SJCRH30 (cell line): ENCODE measurements around the gene BTK. TPM values are rescaled to one million over a fixed set of nuclear protein-coding genes. Genes with fewer than 3 reads are reported as not detected.
A peak's percentile ranks its signal among the peaks of the same experiment; 100 is the strongest.

Experiments used
- DNase-seq, 2 experiments: peaks; one replicate each; pipeline ENCODE4 v3.0.0-alpha.2; 2015 to 2020
- H3K27ac ChIP-seq: fragments of 250-450 bp; sonication (Bioruptor Pico); 2 replicates; pipeline ENCODE4 v1.5.1; 2020; ENCODE audit warnings: mild to moderate bottlenecking, moderate library complexity
- H3K27me3 ChIP-seq: fragments of 250-450 bp; sonication (Bioruptor Pico); 2 replicates; pipeline ENCODE4 v1.5.1; 2020; ENCODE audit warnings: mild to moderate bottlenecking, moderate library complexity
- H3K36me3 ChIP-seq: fragments of 250-450 bp; sonication (Bioruptor Pico); 2 replicates; pipeline ENCODE4 v1.5.1; 2020; ENCODE audit warnings: mild to moderate bottlenecking, moderate library complexity
- H3K4me1 ChIP-seq: fragments of 250-450 bp; sonication (Bioruptor Pico); 2 replicates; pipeline ENCODE4 v1.5.1; 2020; ENCODE audit warnings: mild to moderate bottlenecking, moderate library complexity
- H3K4me3 ChIP-seq: fragments of 250-450 bp; sonication (Bioruptor Pico); 2 replicates; pipeline ENCODE4 v1.5.1; 2020; ENCODE audit warnings: mild to moderate bottlenecking, moderate library complexity
- H3K9me3 ChIP-seq: fragments of 250-450 bp; sonication (Bioruptor Pico); replicated peaks from 2 replicates; pipeline ENCODE4 v1.5.1; 2020; ENCODE audit warnings: mild to moderate bottlenecking, moderate library complexity
- total RNA-seq: library from RNA; depleted of rRNA; stranded (reverse); fragments of >200 nt; shearing (Covaris generic); gene quantifications from 2 replicates; pipeline ENCODE4 v1.2.3, GENCODE V29; 2014

Gene BTK
- total RNA-seq, 1 experiment from 2014 or later, result not detected

GRCh38 chrX:101383679-101384205 lies 2.2 kb downstream of the BTK start:
- H3K36me3 ChIP-seq, result no peaks in the 10 kb centered on the region
- no peaks in the 10 kb centered on the region for H3K4me1 ChIP-seq
- no peak overlapping the region for H3K4me3 ChIP-seq
- no peak overlapping the region for H3K27ac ChIP-seq
- no peaks in the 10 kb centered on the region for H3K27me3 ChIP-seq
- DNase-seq, result no peak
- no peaks in the 10 kb centered on the region for H3K9me3 ChIP-seq

- Histone ChIP-seq H3K4me3 (no peak overlapping the region), H3K4me1 (no peaks in the 10 kb centered on the region), H3K9me3 (no peaks in the 10 kb centered on the region), H3K36me3 (no peaks in the 10 kb centered on the region), H3K27me3 (no peaks in the 10 kb centered on the region), H3K27ac (no peak overlapping the region)
- no peak for DNase-seq
Observed at GRCh38 chrX:101377547-101377946, 8.4 kb downstream of the BTK start.

GRCh38 chrX:101370888-101371504 lies 15.0 kb downstream of the BTK start:
- no peaks in the 10 kb centered on the region for H3K9me3 ChIP-seq
- no peak overlapping the region for H3K4me3 ChIP-seq
- no peak overlapping the region for H3K27ac ChIP-seq
- H3K4me1 ChIP-seq, result no peaks in the 10 kb centered on the region
- no peaks in the 10 kb centered on the region for H3K36me3 ChIP-seq
- no peaks in the 10 kb centered on the region for H3K27me3 ChIP-seq
- DNase-seq, result no peak

GRCh38 chrX:101369687-101370086 lies 16.3 kb downstream of the BTK start:
- H3K4me1 ChIP-seq, result no peaks in the 10 kb centered on the region
- no peak overlapping the region for H3K4me3 ChIP-seq
- H3K9me3 ChIP-seq, result no peaks in the 10 kb centered on the region
- no peak overlapping the region for H3K27ac ChIP-seq
- no peak for DNase-seq
- no peaks in the 10 kb centered on the region for H3K36me3 ChIP-seq
- H3K27me3 ChIP-seq, result no peaks in the 10 kb centered on the region

- Histone ChIP-seq H3K9me3 (no peaks in the 10 kb centered on the region), H3K27ac (no peak overlapping the region), H3K36me3 (no peaks in the 10 kb centered on the region), H3K4me3 (no peak overlapping the region), H3K4me1 (no peaks in the 10 kb centered on the region), H3K27me3 (no peaks in the 10 kb centered on the region)
- no peak for DNase-seq
Observed at GRCh38 chrX:101368800-101369199, 17.2 kb downstream of the BTK start.

- no peaks in the 10 kb centered on the region for H3K9me3 ChIP-seq
- H3K4me1 ChIP-seq, result no peaks in the 10 kb centered on the region
- H3K27ac ChIP-seq, result no peak overlapping the region
- no peak for DNase-seq
- H3K36me3 ChIP-seq, result no peaks in the 10 kb centered on the region
- H3K4me3 ChIP-seq, result no peak overlapping the region
- H3K27me3 ChIP-seq, result no peaks in the 10 kb centered on the region
Observed at GRCh38 chrX:101365301-101365795, 20.6 kb downstream of the BTK start.

- Histone ChIP-seq H3K27me3 (no peaks in the 10 kb centered on the region), H3K4me3 (no peak overlapping the region), H3K36me3 (no peaks in the 10 kb centered on the region), H3K9me3 (no peaks in the 10 kb centered on the region), H3K4me1 (no peaks in the 10 kb centered on the region), H3K27ac (no peak overlapping the region)
- no peak for DNase-seq
Observed at GRCh38 chrX:101362757-101363156, 23.2 kb downstream of the BTK start.

GRCh38 chrX:101362116-101362515 lies 23.9 kb downstream of the BTK start:
- DNase-seq, result no peak
- Histone ChIP-seq H3K9me3 (no peaks in the 10 kb centered on the region), H3K27me3 (no peaks in the 10 kb centered on the region), H3K27ac (no peak overlapping the region), H3K36me3 (no peaks in the 10 kb centered on the region), H3K4me3 (no peak overlapping the region), H3K4me1 (no peaks in the 10 kb centered on the region)

- DNase-seq, result no peak
- H3K4me1 ChIP-seq, result no peaks in the 10 kb centered on the region
- H3K27ac ChIP-seq, result no peak overlapping the region
Observed at GRCh38 chrX:101360390-101360789, 25.6 kb downstream of the BTK start.

GRCh38 chrX:101359966-101360365 lies 26.0 kb downstream of the BTK start:
- Histone ChIP-seq H3K27me3 (no peaks in the 10 kb centered on the region), H3K4me3 (no peak overlapping the region), H3K4me1 (no peaks in the 10 kb centered on the region), H3K36me3 (no peaks in the 10 kb centered on the region), H3K9me3 (no peaks in the 10 kb centered on the region), H3K27ac (no peak overlapping the region)
- DNase-seq, result no peak

More at GRCh38 chrX:101360390-101360789, 25.6 kb downstream of the BTK start:
- Histone ChIP-seq H3K4me3 (no peak overlapping the region), H3K9me3 (no peaks in the 10 kb centered on the region), H3K36me3 (no peaks in the 10 kb centered on the region), H3K27me3 (no peaks in the 10 kb centered on the region)

GRCh38 chrX:101357166-101357795 lies 28.7 kb downstream of the BTK start:
- H3K27me3 ChIP-seq, result no peaks in the 10 kb centered on the region
- no peaks in the 10 kb centered on the region for H3K9me3 ChIP-seq
- DNase-seq, result peak in 1 of 2 experiments; percentile 39
- H3K4me1 ChIP-seq, result no peaks in the 10 kb centered on the region
- H3K4me3 ChIP-seq, result no peak overlapping the region
- H3K27ac ChIP-seq, result no peak overlapping the region
- no peaks in the 10 kb centered on the region for H3K36me3 ChIP-seq

GRCh38 chrX:101349193-101349562 lies 36.8 kb downstream of the BTK start:
- Histone ChIP-seq H3K36me3 (peaks cover 11% of the 10 kb centered on the region; the same call in 1 of the 2 replicates), H3K27ac (peak overlapping the region; percentile 86), H3K27me3 (no peaks in the 10 kb centered on the region), H3K9me3 (no peaks in the 10 kb centered on the region), H3K4me1 (0 out of 2 replicates have a peak, but pooled peaks cover 6% of the 10 kb centered on the region), H3K4me3 (peak overlapping the region; percentile 80)
- no peak for DNase-seq

- Histone ChIP-seq H3K27ac (peak within 1 kb of the TSS; percentile 86), H3K27me3 (no peaks in the 10 kb centered on the region), H3K36me3 (peaks cover 11% of the 10 kb centered on the region; the same call in 1 of the 2 replicates), H3K4me1 (0 out of 2 replicates have a peak, but pooled peaks cover 6% of the 10 kb centered on the region), H3K4me3 (peak within 1 kb of the TSS; percentile 80), H3K9me3 (no peaks in the 10 kb centered on the region)
- DNase-seq, result peak; percentile 69 to 77
Observed at GRCh38 chrX:101348452-101349192, 37.4 kb downstream of the BTK start, which contains the start of gene TIMM8A. TSS of gene TIMM8A (minus strand) at chrX:101348742. CDS start at chrX:101348664, 78 bp downstream.

GRCh38 chrX:101347859-101348451 lies 38.0 kb downstream of the BTK start:
- Histone ChIP-seq H3K4me3 (peak overlapping the region; percentile 80), H3K27me3 (no peaks in the 10 kb centered on the region), H3K27ac (peak overlapping the region; percentile 86), H3K36me3 (peaks cover 11% of the 10 kb centered on the region; the same call in 1 of the 2 replicates), H3K9me3 (no peaks in the 10 kb centered on the region), H3K4me1 (0 out of 2 replicates have a peak, but pooled peaks cover 6% of the 10 kb centered on the region)
- DNase-seq, result no peak
